ENCODE results near the gene ZNF157.
"Not testable (repeated sequence)": the region's sequence is repeated elsewhere in the genome, so short reads cannot be mapped to it uniquely, and the experiment has no call there.

The ZNF157 gene

GRCh38 chrX:47370278-47370677 lies at the start of gene ZNF157:
TSS of gene ZNF157 (plus strand) at chrX:47370578. CDS start at chrX:47370669, 91 bp downstream.
- DNase-seq = no peak

GRCh38 chrX:47321386-47321785 lies 49.0 kb upstream of the ZNF157 start:
- peak; percentile 86 for DNase-seq

DNA sequence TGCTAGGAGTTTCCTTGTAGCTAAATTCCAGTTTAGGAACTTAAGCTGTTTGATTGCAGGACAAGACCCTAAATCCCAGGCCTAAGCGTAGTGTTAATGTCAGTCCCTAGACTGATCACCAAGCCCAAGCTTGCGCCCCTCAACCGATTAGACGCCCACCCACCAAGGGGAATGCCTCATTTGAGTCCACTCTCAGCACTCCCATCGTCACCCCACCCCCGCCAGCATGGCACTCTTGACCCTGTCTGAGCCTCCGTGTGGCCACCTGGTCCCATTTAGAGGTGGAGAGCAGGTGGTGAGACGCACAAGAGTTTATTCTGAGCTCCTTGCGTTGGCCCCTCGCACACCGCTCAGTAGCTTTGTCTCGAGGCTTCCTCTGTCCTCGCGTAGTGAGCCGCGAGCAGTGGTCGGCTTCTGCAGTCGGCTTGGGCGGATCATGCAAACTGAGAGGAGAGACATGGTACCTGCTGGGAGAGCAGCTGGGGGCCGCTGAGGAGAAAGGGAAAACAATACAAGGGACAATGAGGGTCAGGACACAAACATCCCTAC lies 48.5 kb upstream of the ZNF157 start:
- DNase-seq = peak; percentile 66

DNA sequence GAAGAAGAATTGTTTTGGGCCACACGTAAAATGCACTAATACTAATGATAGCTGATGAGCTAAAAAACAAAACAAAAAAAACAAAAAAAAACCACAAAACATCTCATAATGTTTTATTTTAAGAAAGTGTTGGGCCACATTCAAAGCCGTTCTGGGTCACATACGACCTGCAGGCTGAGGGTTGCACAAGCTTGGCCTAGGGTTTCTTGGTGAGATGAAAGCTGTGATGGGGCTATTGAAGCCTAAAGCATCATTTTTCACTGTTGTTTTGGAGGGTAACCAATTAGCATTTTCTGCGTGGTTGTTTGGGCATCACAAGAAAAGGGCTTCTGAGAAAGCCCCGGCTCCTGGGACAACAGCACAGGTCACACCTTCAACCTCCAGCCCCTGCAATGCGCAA lies 42.5 kb upstream of the ZNF157 start:
- no peak for DNase-seq

GRCh38 chrX:47332729-47333128 lies 37.6 kb upstream of the ZNF157 start:
- not testable (repeated sequence) for DNase-seq

DNA sequence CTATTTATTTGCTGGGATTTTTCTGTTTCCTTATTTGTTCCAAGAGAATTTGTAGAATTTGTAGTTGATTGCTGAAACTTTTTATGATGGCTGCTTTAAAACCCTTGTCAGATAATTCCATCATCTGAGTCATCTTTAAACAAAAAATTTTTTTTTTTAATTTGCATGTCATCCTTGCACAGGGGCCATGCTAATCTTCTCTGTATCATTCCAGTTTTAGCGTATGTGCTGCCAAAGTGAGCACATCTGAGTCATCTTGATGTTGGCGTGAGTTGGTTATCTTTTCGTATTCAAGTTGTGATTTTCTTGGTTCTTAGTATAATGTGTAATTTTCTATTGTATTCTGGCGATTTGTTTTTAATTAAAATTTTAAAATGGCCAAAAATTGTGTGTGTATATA lies 18.7 kb upstream of the ZNF157 start:
- no peak for DNase-seq

DNA sequence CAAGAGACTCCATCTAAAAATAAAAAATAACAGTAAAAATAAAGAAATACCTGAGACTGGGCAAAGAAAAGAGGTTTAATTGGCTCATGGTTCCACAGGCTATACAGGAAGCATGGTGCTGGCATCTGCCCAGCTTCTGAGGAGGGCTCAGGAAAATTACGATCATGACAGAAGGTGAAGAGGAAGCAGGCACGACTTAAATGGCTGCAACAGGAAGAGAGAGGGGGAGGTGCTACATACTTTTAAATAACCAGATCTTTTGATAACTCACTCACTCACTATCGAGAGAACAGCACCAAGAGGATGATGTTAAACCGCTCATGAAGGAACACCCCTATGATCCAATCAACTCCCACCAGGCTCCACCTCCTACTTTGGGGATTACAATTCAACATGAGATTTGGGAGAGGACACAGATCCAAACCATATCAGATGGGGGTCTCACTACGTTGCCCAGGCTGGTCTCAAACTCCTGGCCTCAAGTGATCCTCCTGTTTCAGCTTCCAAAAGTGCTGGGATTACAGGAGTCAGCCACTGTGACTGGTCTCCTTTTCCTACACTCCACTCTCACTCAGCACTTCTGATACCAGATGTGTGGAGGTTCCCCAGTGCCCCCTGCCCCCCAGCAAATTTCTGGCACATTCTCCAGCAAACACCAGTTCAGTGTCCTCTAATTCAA lies 11.9 kb upstream of the ZNF157 start:
- no peak for DNase-seq

DNA sequence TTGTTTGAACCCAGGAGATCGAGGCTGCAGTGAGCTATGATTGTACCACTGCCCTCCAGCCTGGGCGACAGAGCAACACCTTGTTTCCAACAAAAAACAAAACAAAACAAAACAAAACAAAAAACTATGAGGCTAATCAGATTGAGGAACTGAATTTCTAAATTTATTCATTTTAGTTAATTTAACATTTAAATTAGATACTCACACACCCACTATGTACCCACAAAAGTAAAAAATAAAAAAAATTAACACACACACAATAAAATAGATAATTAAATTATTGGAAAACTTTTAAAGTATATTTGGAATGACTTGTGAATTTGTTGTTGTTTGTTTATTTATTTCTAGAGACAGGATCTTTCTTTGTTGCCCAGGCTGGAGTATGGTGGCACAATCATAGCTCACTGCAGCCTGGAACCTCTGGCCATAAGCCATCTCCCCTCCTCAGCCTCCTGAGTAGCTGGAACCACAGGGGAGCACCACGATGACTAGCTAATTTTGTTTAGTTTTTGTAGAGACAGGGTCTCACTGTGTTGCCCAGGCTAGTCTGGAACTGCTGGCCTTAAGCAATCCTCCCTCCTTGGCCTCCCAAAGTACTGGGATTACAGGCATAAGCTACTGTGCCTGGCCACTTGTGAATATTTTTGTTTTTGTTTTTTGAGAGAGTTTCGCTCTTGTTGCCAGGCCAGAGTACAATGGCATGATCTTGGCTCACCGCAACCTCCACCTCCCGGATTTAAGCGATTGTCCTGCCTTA lies 9.8 kb upstream of the ZNF157 start:
- no peak for DNase-seq

DNA sequence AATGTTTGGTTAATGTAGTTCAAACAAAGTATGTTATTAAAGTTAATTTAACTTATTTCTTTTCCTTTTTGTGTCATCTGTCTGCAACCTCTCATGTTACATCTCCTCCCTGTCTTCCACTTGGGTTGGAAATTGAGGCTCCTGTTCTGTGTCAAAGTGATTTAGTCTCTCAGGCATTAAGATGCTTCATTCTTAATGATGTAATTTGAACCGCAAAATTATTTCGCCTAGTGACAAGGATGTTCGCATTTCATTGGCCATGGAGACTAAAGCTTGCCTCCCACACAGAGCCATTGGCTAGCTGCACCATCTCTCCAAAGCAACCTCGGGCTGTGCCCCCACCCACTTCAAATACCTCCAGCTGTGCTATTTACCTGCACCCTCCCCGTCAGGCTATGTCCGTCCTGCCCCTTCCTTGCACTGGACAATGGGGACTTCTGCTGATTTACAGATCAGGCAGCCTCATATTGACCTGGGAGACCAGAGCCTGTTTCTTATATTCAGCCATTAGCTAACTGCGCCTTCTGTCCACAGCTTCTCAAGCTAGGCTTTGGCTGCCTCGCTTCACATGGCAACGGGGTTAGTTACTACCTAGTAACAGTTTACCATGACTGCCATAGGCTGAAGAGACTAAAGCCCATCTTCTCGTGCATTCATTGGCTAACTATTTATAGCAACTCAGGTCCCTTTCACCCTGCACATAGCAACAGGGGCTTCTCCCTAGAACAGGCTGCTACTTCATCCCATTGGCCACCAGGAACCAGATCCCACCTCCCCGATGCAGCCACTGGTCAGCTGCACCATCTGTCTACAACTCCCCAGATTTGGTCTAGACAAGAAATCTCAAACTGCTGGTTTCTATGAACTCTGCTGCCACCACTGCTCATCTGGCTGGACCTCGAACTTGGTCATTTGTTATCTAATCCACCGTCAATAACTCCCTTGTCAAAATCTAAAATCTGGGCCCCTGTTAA lies 8.6 kb upstream of the ZNF157 start:
- DNase-seq = peak; percentile 92

- peak; percentile 93 for DNase-seq
Measured at GRCh38 chrX:47366041-47366722, 4.2 kb upstream of the ZNF157 start.

- no peak for DNase-seq
Measured at GRCh38 chrX:47373198-47373597, 2.8 kb downstream of the ZNF157 start.

- DNase-seq = no peak
Measured at GRCh38 chrX:47380268-47380667, 9.9 kb downstream of the ZNF157 start.

DNA sequence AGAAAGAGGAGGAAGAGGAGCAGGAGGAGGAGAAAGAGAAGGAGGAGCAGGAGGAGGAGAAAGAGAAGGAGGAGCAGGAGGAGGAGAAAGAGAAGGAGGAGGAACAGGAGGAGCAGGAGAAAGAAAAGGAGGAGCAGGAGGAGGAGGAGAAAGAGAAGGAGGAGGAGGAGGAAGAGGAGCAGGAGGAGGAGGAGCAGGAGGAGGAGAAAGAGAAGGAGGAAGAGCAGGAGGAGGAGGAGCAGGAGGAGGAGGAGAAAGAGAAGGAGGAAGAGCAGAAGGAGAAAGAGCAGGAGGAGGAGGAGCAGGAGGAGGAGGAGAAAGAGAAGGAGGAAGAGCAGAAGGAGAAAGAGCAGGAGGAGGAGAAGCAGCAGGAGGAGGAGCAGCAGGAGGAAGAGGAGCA lies 10.5 kb downstream of the ZNF157 start:
- DNase-seq = not testable (repeated sequence)

- peak; percentile 85 for DNase-seq
Measured at GRCh38 chrX:47384502-47384901, 14.1 kb downstream of the ZNF157 start.

DNA sequence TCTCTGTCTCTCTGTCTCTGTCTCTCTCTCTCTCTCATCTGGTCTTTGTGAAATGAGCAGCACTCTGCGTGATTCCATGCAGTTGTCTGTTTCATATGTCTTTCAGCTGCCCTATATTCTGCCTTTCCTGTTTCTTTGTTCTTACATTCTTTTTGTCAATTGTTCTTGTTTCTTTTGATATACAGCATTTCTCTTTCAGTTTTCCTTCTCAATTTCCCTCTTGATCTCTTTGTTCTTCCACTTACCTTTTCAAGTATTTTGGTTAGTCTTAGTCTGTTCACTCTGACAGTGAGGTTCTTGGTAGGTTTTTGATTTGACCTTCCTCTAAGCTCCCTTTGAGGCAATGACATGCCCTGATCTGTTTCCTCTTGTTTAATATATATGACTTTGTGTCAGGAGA lies 20.4 kb downstream of the ZNF157 start:
- DNase-seq = no peak

DNA sequence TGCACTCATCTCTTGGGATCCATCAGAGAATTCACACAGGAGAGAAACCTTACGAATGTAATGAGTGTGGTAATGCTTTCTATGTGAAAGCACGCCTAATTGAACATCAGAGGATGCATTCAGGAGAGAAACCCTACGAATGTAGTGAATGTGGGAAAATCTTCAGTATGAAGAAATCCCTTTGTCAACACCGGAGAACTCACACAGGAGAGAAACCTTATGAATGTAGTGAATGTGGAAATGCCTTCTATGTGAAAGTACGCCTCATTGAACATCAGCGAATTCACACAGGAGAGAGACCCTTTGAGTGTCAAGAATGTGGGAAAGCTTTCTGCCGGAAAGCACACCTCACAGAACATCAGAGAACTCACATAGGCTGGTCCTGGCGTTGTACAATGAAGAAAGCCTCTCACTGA lies 42.8 kb downstream of the ZNF157 start:
- no peak for DNase-seq

- no peak for DNase-seq
Measured at GRCh38 chrX:47420265-47420664, 49.9 kb downstream of the ZNF157 start.

DNA sequence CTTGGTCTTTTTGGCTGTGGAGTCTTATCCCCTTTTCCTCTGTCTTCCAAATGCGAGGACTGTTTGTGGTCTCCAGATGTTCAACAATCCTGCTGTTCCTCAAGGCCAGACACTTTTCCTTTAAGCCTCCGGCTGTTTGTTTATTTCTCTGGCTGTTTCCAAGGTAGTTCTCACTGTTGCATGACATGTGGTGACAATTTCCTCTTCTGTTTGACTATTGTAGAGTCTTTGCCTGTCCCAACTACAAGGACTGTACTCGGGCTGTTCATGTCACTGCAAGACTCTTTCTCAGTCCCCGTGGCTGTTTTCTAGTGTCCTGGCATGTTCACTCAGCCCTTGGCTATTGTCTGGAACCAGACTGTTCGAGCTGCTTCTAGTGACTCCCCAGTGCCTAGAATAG lies 50.6 kb downstream of the ZNF157 start:
- DNase-seq = no peak

DNA sequence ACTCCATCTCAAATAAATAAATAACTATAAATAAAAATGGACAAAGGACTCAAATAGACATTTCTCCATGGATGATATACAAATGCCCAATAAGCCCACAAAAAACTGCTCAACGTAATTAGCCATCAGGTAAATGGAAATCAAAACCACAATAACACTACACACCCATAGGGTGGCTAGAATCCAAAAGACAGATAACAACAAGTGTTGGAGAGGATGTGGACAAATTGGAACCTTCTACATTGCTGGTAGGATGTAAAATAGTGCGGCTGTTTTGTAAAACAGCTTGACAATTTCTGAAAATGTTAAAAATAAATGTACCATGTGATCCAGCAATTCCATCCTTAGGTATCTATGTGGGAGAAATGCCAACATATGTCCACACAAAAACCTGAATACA lies 52.1 kb downstream of the ZNF157 start:
- no peak for DNase-seq

DNA sequence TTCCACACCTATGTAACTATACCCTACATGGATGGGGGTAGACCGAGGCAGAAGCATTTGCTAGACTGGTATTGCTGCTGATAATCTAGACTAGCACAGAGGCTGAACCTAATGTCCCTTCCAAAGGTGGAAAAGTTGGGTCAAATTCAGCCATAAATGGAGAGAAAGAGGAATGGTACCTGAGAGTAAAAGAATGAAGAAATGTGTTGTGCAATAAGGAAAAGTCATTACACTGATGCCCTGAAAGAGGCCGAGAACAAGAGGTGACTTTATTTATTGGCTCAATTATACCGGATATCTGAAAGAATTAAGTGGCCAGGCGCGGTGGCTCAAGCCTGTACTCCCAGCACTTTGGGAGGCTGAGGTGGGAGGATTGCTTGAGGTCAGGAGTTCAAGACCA lies 60.5 kb downstream of the ZNF157 start:
- DNase-seq = no peak

- no peak for DNase-seq
Measured at GRCh38 chrX:47446431-47446830, 76.1 kb downstream of the ZNF157 start.

GRCh38 chrX:47446971-47447370 lies 76.6 kb downstream of the ZNF157 start:
- DNase-seq = no peak
